GM23338 (cell line): ENCODE results near the gene TSHZ3. TPM values are rescaled to one million over a fixed set of nuclear protein-coding genes. Genes with fewer than 3 reads are reported as not detected.

Experiments
- ATAC-seq: fragments of 200-7000 bp; cut with Tn5 transposase; 3 replicates; pipeline ENCODE4 v1.9.1; 2020
- DNase-seq: peaks from one replicate; pipeline ENCODE4 v3.0.0-alpha.2; 2015; ENCODE audit warnings: low spot score
- H2AFZ ChIP-seq: fragments of 200-600 bp; sonication (generic); 2 replicates; pipeline ENCODE4 v1.8.0; 2016; ENCODE audit warnings: antibody characterized with exemption, mild to moderate bottlenecking, moderate library complexity
- H3F3A ChIP-seq: fragments of 200-600 bp; sonication (generic); replicated peaks from 2 replicates; pipeline ENCODE4 v1.8.0; 2017; ENCODE audit warnings: antibody characterized with exemption, mixed run types, low read depth
- H3K27ac ChIP-seq: fragments of 200-600 bp; sonication (generic); 2 replicates; pipeline ENCODE4 v1.6.1; 2016; ENCODE audit warnings: low read depth
- H3K27me3 ChIP-seq: fragments of 200-600 bp; sonication (generic); 2 replicates; pipeline ENCODE4 v1.8.0; 2016; ENCODE audit warnings: mild to moderate bottlenecking, mixed run types, moderate library complexity; ENCODE audit not compliant: insufficient read depth
- H3K36me3 ChIP-seq: fragments of 200-600 bp; sonication (generic); 2 replicates; pipeline ENCODE4 v1.8.0; 2016; ENCODE audit warnings: mild to moderate bottlenecking; ENCODE audit not compliant: insufficient read depth
- H3K4me1 ChIP-seq: fragments of 200-600 bp; sonication (generic); 2 replicates; pipeline ENCODE4 v1.8.0; 2016; ENCODE audit warnings: mild to moderate bottlenecking, moderate library complexity; ENCODE audit not compliant: insufficient read depth
- H3K4me2 ChIP-seq: fragments of 200-600 bp; sonication (generic); 2 replicates; pipeline ENCODE4 v1.7.1; 2017; ENCODE audit warnings: mixed run types
- H3K4me3 ChIP-seq: fragments of 200-600 bp; sonication (generic); 2 replicates; pipeline ENCODE4 v1.6.1; 2016; ENCODE audit warnings: mixed run types
- H3K79me2 ChIP-seq: fragments of 200-600 bp; sonication (generic); replicated peaks from 2 replicates; pipeline ENCODE4 v1.8.0; 2017; ENCODE audit warnings: mild to moderate bottlenecking; ENCODE audit not compliant: insufficient read depth
- H3K9me2 ChIP-seq: fragments of 200-600 bp; sonication (generic); 2 replicates; pipeline ENCODE4 v1.8.0; 2017; ENCODE audit not compliant: insufficient read depth
- H4K20me1 ChIP-seq: fragments of 200-600 bp; sonication (generic); replicated peaks from 2 replicates; pipeline ENCODE4 v1.8.0; 2017; ENCODE audit warnings: mild to moderate bottlenecking; ENCODE audit not compliant: insufficient read depth
- H3K27ac Mint-ChIP-seq: 2 replicates; pipeline ENCODE4 v1.8.0; 2020; ENCODE audit warnings: inconsistent platforms, mild to moderate bottlenecking, moderate library complexity, mixed read lengths
- H3K27me3 Mint-ChIP-seq: 3 replicates; pipeline ENCODE4 v1.8.0; 2022; ENCODE audit warnings: low read depth, mild to moderate bottlenecking, moderate library complexity, mixed read lengths, inconsistent platforms; ENCODE audit not compliant: insufficient read depth, poor library complexity
- H3K36me3 Mint-ChIP-seq: 3 replicates; pipeline ENCODE4 v1.8.0; 2021; ENCODE audit warnings: low read depth, mild to moderate bottlenecking, inconsistent platforms, moderate library complexity, mixed read lengths
- H3K4me1 Mint-ChIP-seq: 3 replicates; pipeline ENCODE4 v1.8.0; 2020; ENCODE audit warnings: mild to moderate bottlenecking, inconsistent platforms, mixed read lengths
- H3K4me3 Mint-ChIP-seq: 3 replicates; pipeline ENCODE4 v1.8.0; 2021; ENCODE audit warnings: moderate library complexity, mild to moderate bottlenecking, inconsistent platforms, mixed read lengths
- H3K9me3 Mint-ChIP-seq: 3 replicates; pipeline ENCODE4 v1.8.0; 2020; ENCODE audit warnings: moderate library complexity, mild to moderate bottlenecking, inconsistent platforms, mixed read lengths
- CREB1 ChIP-seq: fragments of 250-450 bp; sonication (Bioruptor Pico); IDR thresholded peaks from 2 replicates; pipeline ENCODE4 v1.5.0; 2020; ENCODE audit warnings: low read depth, mild to moderate bottlenecking, moderate library complexity
- EZH2 ChIP-seq: fragments of 200-600 bp; sonication (generic); IDR thresholded peaks from one replicate; pipeline ENCODE4 v1.8.0; 2017; ENCODE audit warnings: antibody characterized with exemption, mild to moderate bottlenecking, low read depth; ENCODE audit not compliant: unreplicated experiment
- EZH2phosphoT487 ChIP-seq: fragments of 200-600 bp; sonication (generic); IDR thresholded peaks from one replicate; pipeline ENCODE4 v1.8.1; 2018; ENCODE audit warnings: antibody characterized with exemption; ENCODE audit not compliant: unreplicated experiment
- NANOG ChIP-seq: IDR thresholded peaks from 2 replicates; pipeline ENCODE4 v1.6.1; 2016; ENCODE audit warnings: antibody characterized with exemption, borderline replicate concordance
- ZNF114 ChIP-seq: fragments of 250-450 bp; sonication (Bioruptor Pico); IDR thresholded peaks from 2 replicates; pipeline ENCODE4 v1.5.0; 2020; ENCODE audit warnings: mild to moderate bottlenecking, moderate library complexity
- ZNF331 ChIP-seq: fragments of 250-450 bp; sonication (Bioruptor Pico); IDR thresholded peaks from 2 replicates; pipeline ENCODE4 v1.5.0; 2020; ENCODE audit warnings: low read depth, mild to moderate bottlenecking, moderate library complexity
- polyA plus RNA-seq: library from polyadenylated mRNA; unstranded; fragments of >200 nt; fragmentation: Nextera tagmentation; extraction: Ambion mirVana; gene quantifications from 2 replicates; pipeline ENCODE4 v1.2.1, GENCODE V29; 2016
- total RNA-seq: library from RNA; depleted of rRNA; stranded (reverse); fragments of >200 nt; shearing (Covaris generic); gene quantifications from 2 replicates; pipeline ENCODE4 v1.2.3, GENCODE V29; 2014
- TF ChIP-seq, protein P1 (sequence below): IDR thresholded peaks from one replicate; pipeline ENCODE4 v1.6.1; 2018; ENCODE audit warnings: antibody characterized with exemption; ENCODE audit not compliant: unreplicated experiment
- TF ChIP-seq, protein P2 (sequence below), 2 experiments: fragments of 200-600 bp in 1 of 2; sonication (generic) in 1 of 2; conservative IDR thresholded peaks; 2 replicates each; pipeline versions ENCODE4 v1.5.1 to v1.6.1; 2016 to 2017; ENCODE audit warnings: antibody characterized with exemption in 2 of 2, low read depth in 2 of 2, mild to moderate bottlenecking in 2 of 2, moderate library complexity in 1 of 2

The TSHZ3 gene
- total and polyA plus RNA-seq, 2 experiments from 2014 or later, result 3.8 to 8.9 TPM

DNA sequence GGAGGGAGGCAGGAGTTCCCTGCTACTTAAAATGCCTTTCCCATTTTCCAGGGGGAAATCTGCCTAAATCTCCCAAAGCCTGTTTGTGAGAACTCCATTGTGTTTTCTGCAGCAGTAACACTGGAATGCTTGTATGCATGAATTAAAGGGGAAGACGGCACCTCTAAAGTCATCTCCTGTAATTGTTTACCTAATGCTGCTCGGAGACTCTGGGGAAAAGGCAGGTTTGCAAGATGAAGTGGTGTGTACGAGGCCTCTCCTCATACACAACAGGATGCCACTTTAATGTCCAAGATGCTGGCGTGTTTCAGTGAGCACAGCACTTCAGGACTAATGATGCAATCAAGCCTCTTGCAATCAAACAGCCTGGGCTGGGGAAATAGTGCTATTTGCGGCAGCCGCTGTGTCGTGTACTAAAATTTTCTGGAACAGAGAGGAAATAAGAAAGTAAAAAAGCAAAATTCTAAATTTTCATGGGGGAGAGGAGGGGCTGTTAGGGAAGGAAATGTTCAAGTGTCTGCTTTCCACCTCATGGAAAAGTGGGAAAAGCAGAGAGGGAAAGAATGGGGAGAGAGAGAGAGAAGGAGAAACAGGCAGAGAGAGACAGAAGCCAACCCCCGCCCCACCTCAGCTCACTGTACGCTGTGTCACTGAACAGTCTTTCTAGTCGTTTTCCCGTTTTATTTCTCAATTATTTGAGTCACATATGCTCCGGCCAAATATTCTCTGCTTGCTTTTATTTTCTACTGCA lies 32.9 kb downstream of the TSHZ3 start:
- Mint-ChIP-seq H3K4me1 (peaks cover 60% of the 10 kb centered on the region), H3K4me3 (peak overlapping the region; percentile 28; the same call in 2 of the 3 replicates)

DNA sequence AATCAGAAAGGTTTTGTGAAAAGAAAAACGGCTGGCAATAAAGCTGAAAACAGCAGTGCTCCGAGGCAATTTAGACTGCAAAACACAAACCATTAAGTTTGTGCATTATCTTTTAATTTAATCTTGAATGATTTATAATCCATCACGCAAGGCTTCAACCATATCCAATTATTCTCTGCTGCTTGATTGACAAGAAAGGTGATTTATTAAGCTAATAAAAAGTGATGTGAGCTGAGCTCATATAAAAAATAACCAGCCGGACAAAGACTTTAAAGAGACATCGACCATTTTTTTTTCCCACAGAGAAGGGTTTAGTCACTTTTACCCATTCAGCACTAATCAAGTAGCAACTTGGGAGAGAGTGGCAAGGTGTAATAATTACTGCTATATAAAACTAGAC lies 33.6 kb downstream of the TSHZ3 start:
- Mint-ChIP-seq H3K27ac (peak overlapping the region; percentile 85), H3K36me3 (no peaks in the 10 kb centered on the region; the same call in 2 of the 3 replicates), H3K4me1 (peaks cover 67% of the 10 kb centered on the region), H3K9me3 (no peaks in the 10 kb centered on the region), H3K27me3 (peaks cover 4% of the 10 kb centered on the region), H3K4me3 (no peak overlapping the region; the same call in 2 of the 3 replicates)
- peaks cover 33% of the 10 kb centered on the region for H3K79me2 ChIP-seq
- H3K4me3 ChIP-seq, result no peak overlapping the region
- no peak for ATAC-seq
- H3K27ac ChIP-seq, result peak overlapping the region; percentile 89
- H4K20me1 ChIP-seq, result no peaks in the 10 kb centered on the region
- H3K4me2 ChIP-seq, result peak overlapping the region; percentile 59; the same call in 1 of the 2 replicates
- H3K36me3 ChIP-seq, result no peaks in the 10 kb centered on the region
- H2AFZ ChIP-seq, result no peak overlapping the region
- DNase-seq, result no peak
- H3F3A ChIP-seq, result no peaks in the 10 kb centered on the region
- TF ChIP-seq, protein P1, sequence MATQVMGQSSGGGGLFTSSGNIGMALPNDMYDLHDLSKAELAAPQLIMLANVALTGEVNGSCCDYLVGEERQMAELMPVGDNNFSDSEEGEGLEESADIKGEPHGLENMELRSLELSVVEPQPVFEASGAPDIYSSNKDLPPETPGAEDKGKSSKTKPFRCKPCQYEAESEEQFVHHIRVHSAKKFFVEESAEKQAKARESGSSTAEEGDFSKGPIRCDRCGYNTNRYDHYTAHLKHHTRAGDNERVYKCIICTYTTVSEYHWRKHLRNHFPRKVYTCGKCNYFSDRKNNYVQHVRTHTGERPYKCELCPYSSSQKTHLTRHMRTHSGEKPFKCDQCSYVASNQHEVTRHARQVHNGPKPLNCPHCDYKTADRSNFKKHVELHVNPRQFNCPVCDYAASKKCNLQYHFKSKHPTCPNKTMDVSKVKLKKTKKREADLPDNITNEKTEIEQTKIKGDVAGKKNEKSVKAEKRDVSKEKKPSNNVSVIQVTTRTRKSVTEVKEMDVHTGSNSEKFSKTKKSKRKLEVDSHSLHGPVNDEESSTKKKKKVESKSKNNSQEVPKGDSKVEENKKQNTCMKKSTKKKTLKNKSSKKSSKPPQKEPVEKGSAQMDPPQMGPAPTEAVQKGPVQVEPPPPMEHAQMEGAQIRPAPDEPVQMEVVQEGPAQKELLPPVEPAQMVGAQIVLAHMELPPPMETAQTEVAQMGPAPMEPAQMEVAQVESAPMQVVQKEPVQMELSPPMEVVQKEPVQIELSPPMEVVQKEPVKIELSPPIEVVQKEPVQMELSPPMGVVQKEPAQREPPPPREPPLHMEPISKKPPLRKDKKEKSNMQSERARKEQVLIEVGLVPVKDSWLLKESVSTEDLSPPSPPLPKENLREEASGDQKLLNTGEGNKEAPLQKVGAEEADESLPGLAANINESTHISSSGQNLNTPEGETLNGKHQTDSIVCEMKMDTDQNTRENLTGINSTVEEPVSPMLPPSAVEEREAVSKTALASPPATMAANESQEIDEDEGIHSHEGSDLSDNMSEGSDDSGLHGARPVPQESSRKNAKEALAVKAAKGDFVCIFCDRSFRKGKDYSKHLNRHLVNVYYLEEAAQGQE, result no peak
- TF ChIP-seq EZH2phosphoT487 (no peak), NANOG (no peak), ZNF331 (CRISPR knock-in tag) (no peak)
- TF ChIP-seq, protein P2, sequence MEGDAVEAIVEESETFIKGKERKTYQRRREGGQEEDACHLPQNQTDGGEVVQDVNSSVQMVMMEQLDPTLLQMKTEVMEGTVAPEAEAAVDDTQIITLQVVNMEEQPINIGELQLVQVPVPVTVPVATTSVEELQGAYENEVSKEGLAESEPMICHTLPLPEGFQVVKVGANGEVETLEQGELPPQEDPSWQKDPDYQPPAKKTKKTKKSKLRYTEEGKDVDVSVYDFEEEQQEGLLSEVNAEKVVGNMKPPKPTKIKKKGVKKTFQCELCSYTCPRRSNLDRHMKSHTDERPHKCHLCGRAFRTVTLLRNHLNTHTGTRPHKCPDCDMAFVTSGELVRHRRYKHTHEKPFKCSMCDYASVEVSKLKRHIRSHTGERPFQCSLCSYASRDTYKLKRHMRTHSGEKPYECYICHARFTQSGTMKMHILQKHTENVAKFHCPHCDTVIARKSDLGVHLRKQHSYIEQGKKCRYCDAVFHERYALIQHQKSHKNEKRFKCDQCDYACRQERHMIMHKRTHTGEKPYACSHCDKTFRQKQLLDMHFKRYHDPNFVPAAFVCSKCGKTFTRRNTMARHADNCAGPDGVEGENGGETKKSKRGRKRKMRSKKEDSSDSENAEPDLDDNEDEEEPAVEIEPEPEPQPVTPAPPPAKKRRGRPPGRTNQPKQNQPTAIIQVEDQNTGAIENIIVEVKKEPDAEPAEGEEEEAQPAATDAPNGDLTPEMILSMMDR (conservative IDR thresholded peaks at IDR 0.05; ENCODE audit: low read depth in 2 of 2), result no peak
- no peaks in the 10 kb centered on the region for H3K27me3 ChIP-seq
- H3K4me1 ChIP-seq, result peaks cover 44% of the 10 kb centered on the region
- H3K9me2 ChIP-seq, result no peaks in the 10 kb centered on the region

More for the DNA sequence above, 32.9 kb downstream of the TSHZ3 start:
- Histone ChIP-seq H3K79me2 (peaks cover 33% of the 10 kb centered on the region), H3F3A (no peaks in the 10 kb centered on the region), H3K36me3 (no peaks in the 10 kb centered on the region), H3K4me2 (peak overlapping the region; percentile 66), H3K9me2 (no peaks in the 10 kb centered on the region), H3K27ac (peak overlapping the region; percentile 89), H2AFZ (no peak overlapping the region), H4K20me1 (no peaks in the 10 kb centered on the region), H3K4me1 (peaks cover 42% of the 10 kb centered on the region), H3K27me3 (no peaks in the 10 kb centered on the region), H3K4me3 (peak overlapping the region; percentile 16; the same call in 1 of the 2 replicates)
- TF ChIP-seq EZH2 (no peak), CREB1 (CRISPR knock-in tag) (0 out of 2 replicates have a peak, but pooled peaks have one; percentile 2), ZNF114 (CRISPR knock-in tag) (no peak), ZNF331 (CRISPR knock-in tag) (no peak), NANOG (no peak)
- Mint-ChIP-seq H3K27me3 (peaks cover 4% of the 10 kb centered on the region), H3K9me3 (no peaks in the 10 kb centered on the region), H3K27ac (peak overlapping the region; percentile 86), H3K36me3 (no peaks in the 10 kb centered on the region)
- ATAC-seq (peak; percentile 28), DNase-seq (peak; percentile 59)
